ENCODE data around the gene HCK.

The HCK gene

DNA sequence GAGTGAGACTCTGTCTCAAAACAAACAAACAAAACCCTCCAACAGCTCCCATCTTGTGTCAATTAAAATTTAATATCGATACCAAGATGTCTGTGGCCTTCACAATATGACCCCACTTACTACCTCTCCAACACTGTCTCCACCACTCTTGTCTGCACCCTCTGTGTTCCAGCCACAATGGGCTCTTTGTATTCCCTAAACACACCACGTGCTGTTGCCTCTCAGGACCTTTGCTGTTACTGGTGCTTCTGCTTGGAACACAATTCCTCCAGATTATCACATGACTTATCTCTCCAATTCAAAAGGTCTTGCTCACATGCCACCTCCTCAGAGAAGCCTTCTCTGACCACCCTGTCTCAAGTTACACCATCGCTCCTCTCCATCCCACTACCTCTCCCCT is 6.0 kb upstream of the HCK start:
- DNase-seq (no peak), ATAC-seq (ENCODE audit: insufficient read depth, low read depth) (no peak)
- Histone ChIP-seq H3K4me1 (ENCODE audit: insufficient read depth, low read length) (no peaks in the 10 kb centered on the region), H4K20me1 (ENCODE audit: insufficient read depth, low read length) (no peaks in the 10 kb centered on the region), H3K27me3 (ENCODE audit: insufficient read depth, low read length, poor library complexity) (peaks cover 8% of the 10 kb centered on the region), H3K27ac (ENCODE audit: low read length) (no peak overlapping the region), H3K4me3 (ENCODE audit: low read depth in 1 of 2, low read length in 2 of 2) (no peak overlapping the region), H3K9me3 (ENCODE audit: insufficient read depth, low read length, severe bottlenecking) (no peaks in the 10 kb centered on the region), H3K79me2 (ENCODE audit: insufficient read depth, low read length) (no peaks in the 10 kb centered on the region), H3K36me3 (ENCODE audit: insufficient read depth, low read length) (no peaks in the 10 kb centered on the region), H3K9ac (ENCODE audit: low read depth, low read length) (no peak overlapping the region), H2AFZ (ENCODE audit: low read depth, low read length) (no peak overlapping the region), H3K4me2 (ENCODE audit: insufficient read depth, low read length) (no peak overlapping the region)
- no peak for TF ChIP-seq CTCF (IDR thresholded peaks at IDR 0.05; ENCODE audit: borderline replicate concordance, extremely low read depth, low read length, poor library complexity, severe bottlenecking)
- no peak for TF ChIP-seq EZH2 (IDR thresholded peaks at IDR 0.05; ENCODE audit: borderline replicate concordance, low read depth, low read length, severe bottlenecking)

GRCh38 chr20:32050324-32050841 is 1.7 kb upstream of the HCK start:
- H3K79me2 ChIP-seq (ENCODE audit: insufficient read depth, low read length), result no peaks in the 10 kb centered on the region
- DNase-seq (no peak), ATAC-seq (ENCODE audit: insufficient read depth, low read depth) (no peak)
- H4K20me1 ChIP-seq (ENCODE audit: insufficient read depth, low read length), result no peaks in the 10 kb centered on the region
- no peak overlapping the region for H3K4me3 ChIP-seq (ENCODE audit: low read depth in 1 of 2, low read length in 2 of 2)
- TF ChIP-seq CTCF (IDR thresholded peaks at IDR 0.05; ENCODE audit: borderline replicate concordance, extremely low read depth, low read length, poor library complexity, severe bottlenecking) (no peak), EZH2 (IDR thresholded peaks at IDR 0.05; ENCODE audit: borderline replicate concordance, low read depth, low read length, severe bottlenecking) (no peak)
- no peaks in the 10 kb centered on the region for H3K4me1 ChIP-seq (ENCODE audit: insufficient read depth, low read length)
- no peak overlapping the region for H3K9ac ChIP-seq (ENCODE audit: low read depth, low read length)
- no peak overlapping the region for H3K27ac ChIP-seq (ENCODE audit: low read length)
- H3K36me3 ChIP-seq (ENCODE audit: insufficient read depth, low read length), result no peaks in the 10 kb centered on the region
- no peaks in the 10 kb centered on the region for H3K9me3 ChIP-seq (ENCODE audit: insufficient read depth, low read length, severe bottlenecking)
- peaks cover 3% of the 10 kb centered on the region for H3K27me3 ChIP-seq (ENCODE audit: insufficient read depth, low read length, poor library complexity)
- H2AFZ ChIP-seq (ENCODE audit: low read depth, low read length), result no peak overlapping the region
- no peak overlapping the region for H3K4me2 ChIP-seq (ENCODE audit: insufficient read depth, low read length)

- Histone ChIP-seq H3K4me1 (ENCODE audit: insufficient read depth, low read length) (no peaks in the 10 kb centered on the region), H2AFZ (ENCODE audit: low read depth, low read length) (no peak overlapping the region), H3K4me3 (ENCODE audit: low read depth in 1 of 2, low read length in 2 of 2) (no peak overlapping the region), H3K27ac (ENCODE audit: low read length) (no peak overlapping the region), H3K36me3 (ENCODE audit: insufficient read depth, low read length) (no peaks in the 10 kb centered on the region), H3K9ac (ENCODE audit: low read depth, low read length) (no peak overlapping the region), H3K9me3 (ENCODE audit: insufficient read depth, low read length, severe bottlenecking) (no peaks in the 10 kb centered on the region), H4K20me1 (ENCODE audit: insufficient read depth, low read length) (no peaks in the 10 kb centered on the region), H3K79me2 (ENCODE audit: insufficient read depth, low read length) (no peaks in the 10 kb centered on the region), H3K27me3 (ENCODE audit: insufficient read depth, low read length, poor library complexity) (peaks cover 3% of the 10 kb centered on the region), H3K4me2 (ENCODE audit: insufficient read depth, low read length) (no peak overlapping the region)
- no peak for ATAC-seq (ENCODE audit: insufficient read depth, low read depth)
- TF ChIP-seq EZH2 (IDR thresholded peaks at IDR 0.05; ENCODE audit: borderline replicate concordance, low read depth, low read length, severe bottlenecking), result no peak
- no peak for DNase-seq
Observed at GRCh38 chr20:32050851-32051556, 1.0 kb upstream of the HCK start.

DNA sequence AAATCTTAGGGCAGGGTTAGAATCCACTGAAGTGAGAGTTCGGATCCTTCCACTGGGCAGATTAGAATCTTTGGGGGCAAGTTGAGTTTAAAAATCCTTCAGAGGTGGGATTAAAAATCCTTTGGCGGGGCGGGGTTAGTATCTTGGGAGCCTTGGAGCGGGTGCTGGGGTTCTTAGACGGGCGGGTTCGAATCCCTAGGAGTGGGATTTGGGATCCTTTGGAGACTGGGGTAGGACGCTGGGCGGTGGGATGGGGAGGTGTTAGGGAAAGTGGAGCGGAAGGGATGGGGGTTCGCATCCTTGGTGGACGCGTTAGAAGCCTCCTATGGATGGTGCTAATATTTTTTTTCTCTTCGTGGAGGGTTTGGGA is 337 bp upstream of the HCK start:
- Histone ChIP-seq H3K36me3 (ENCODE audit: insufficient read depth, low read length) (no peaks in the 10 kb centered on the region), H3K4me2 (ENCODE audit: insufficient read depth, low read length) (no peak overlapping the region), H4K20me1 (ENCODE audit: insufficient read depth, low read length) (no peaks in the 10 kb centered on the region), H3K4me1 (ENCODE audit: insufficient read depth, low read length) (no peaks in the 10 kb centered on the region), H3K9ac (ENCODE audit: low read depth, low read length) (no peak overlapping the region), H2AFZ (ENCODE audit: low read depth, low read length) (no peak overlapping the region), H3K4me3 (ENCODE audit: low read depth in 1 of 2, low read length in 2 of 2) (no peak overlapping the region), H3K79me2 (ENCODE audit: insufficient read depth, low read length) (no peaks in the 10 kb centered on the region), H3K27me3 (ENCODE audit: insufficient read depth, low read length, poor library complexity) (peaks cover 3% of the 10 kb centered on the region), H3K27ac (ENCODE audit: low read length) (no peak overlapping the region), H3K9me3 (ENCODE audit: insufficient read depth, low read length, severe bottlenecking) (no peaks in the 10 kb centered on the region)
- no peak for ATAC-seq (ENCODE audit: insufficient read depth, low read depth)
- TF ChIP-seq CTCF (IDR thresholded peaks at IDR 0.05; ENCODE audit: borderline replicate concordance, extremely low read depth, low read length, poor library complexity, severe bottlenecking) (no peak), EZH2 (IDR thresholded peaks at IDR 0.05; ENCODE audit: borderline replicate concordance, low read depth, low read length, severe bottlenecking) (no peak)
- no peak for DNase-seq
